Measurements from ENCODE around the gene CCDC61.

DNA sequence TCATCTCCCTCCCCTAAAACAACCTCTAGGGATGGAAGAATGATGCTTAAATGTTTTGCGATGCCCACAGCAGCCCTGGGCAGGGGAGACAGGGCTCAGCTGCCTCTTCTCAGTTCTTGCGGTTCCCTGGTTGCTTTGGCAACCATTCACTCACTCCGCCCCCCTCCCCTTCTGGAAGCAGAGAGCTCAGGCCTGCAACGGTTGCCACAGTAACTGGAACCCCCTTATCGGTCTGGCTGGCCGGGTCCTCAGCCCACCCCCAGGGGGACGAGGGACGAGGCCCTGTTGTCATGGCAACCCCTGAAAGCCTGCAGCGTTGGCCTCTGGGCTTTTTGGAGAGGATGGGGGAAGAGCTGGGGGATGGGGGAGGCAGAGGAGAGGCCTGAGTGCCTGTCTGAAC lies 41.1 kb upstream of the CCDC61 start:
- TF ChIP-seq, protein P1, sequence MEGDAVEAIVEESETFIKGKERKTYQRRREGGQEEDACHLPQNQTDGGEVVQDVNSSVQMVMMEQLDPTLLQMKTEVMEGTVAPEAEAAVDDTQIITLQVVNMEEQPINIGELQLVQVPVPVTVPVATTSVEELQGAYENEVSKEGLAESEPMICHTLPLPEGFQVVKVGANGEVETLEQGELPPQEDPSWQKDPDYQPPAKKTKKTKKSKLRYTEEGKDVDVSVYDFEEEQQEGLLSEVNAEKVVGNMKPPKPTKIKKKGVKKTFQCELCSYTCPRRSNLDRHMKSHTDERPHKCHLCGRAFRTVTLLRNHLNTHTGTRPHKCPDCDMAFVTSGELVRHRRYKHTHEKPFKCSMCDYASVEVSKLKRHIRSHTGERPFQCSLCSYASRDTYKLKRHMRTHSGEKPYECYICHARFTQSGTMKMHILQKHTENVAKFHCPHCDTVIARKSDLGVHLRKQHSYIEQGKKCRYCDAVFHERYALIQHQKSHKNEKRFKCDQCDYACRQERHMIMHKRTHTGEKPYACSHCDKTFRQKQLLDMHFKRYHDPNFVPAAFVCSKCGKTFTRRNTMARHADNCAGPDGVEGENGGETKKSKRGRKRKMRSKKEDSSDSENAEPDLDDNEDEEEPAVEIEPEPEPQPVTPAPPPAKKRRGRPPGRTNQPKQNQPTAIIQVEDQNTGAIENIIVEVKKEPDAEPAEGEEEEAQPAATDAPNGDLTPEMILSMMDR (IDR thresholded peaks at IDR 0.05): no peak
- no peak for TF ChIP-seq POLR2A (IDR thresholded peaks at IDR 0.05)
